NB4 (cell line): ENCODE results near the gene LONP2.

Source experiments
- CTCF ChIP-seq: IDR thresholded peaks from one replicate; pipeline ENCODE4 v1.5.1; 2012; ENCODE audit warnings: low read depth, low read length
- MAX ChIP-seq: IDR thresholded peaks from 2 replicates; pipeline ENCODE4 v1.6.1; 2011; ENCODE audit warnings: low read depth, low read length
- MYC ChIP-seq: IDR thresholded peaks from 2 replicates; pipeline ENCODE4 v1.6.1; 2011; ENCODE audit warnings: low read depth, low read length
- POLR2A ChIP-seq: IDR thresholded peaks from 2 replicates; pipeline ENCODE4 v1.6.1; 2011; ENCODE audit warnings: mild to moderate bottlenecking; ENCODE audit not compliant: insufficient read length; ENCODE audit errors: extremely low read depth

GRCh38 chr16:48282636-48283263, 38.6 kb downstream of the LONP2 start:
- TF ChIP-seq CTCF (no peak), POLR2A (no peak), MYC (no peak), MAX (no peak)
